HT-29 (cell line): ENCODE results near the gene KYNU. TPM values are rescaled to one million over a fixed set of nuclear protein-coding genes. Genes with fewer than 3 reads are reported as not detected.
A peak's percentile ranks its signal among the peaks of the same experiment; 100 is the strongest.
"Not testable (repeated sequence)": the region's sequence is repeated elsewhere in the genome, so short reads cannot be mapped to it uniquely, and the experiment has no call there.

ENCODE experiments used
- DNase-seq: peaks from one replicate; pipeline ENCODE4 v3.0.0-alpha.2; 2015; ENCODE audit warnings: low spot score
- total RNA-seq: library from RNA; depleted of rRNA; stranded (reverse); fragments of >200 nt; shearing (Covaris generic); gene quantifications from 2 replicates; pipeline ENCODE4 v1.2.3, GENCODE V29; 2014; rRNA removed

KYNU gene
- 1.1 and 1.2 TPM in 2 replicates for total RNA-seq

DNA sequence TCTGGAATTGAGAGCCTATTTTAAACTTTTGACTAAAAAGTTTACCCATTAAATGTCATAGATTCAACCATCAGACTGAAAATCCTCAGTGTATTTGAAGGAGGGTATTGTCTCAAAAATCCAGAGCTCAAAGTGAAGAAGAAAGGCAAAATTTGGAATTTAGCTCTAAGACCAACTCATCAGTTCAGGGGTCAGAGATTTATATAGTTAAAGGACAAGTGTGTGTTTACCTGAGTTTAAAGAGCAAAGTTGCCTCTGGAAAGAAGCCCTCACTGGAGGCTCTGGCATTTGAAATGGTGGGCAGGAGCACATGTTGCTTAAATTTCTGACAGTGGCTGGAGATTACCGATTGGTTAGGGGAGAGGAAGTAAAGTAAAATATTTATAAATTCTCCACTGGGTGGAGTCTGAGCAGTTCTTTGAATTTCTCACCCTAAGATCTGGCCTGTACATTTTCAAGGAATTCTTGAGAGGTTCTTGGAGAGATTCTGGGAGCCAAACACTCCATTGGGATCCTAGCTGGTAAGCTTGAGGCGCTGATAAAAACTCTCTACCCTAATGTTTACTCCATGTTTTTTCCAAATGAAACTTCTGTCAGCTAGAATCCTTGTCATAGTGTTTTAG lies at the start of gene KYNU:
Gene KYNU, plus strand, starts transcription at position 449 of the 623 bp plus-strand sequence. CDS start 7,704 bp downstream, outside the sequence.
- no peak for DNase-seq

DNA sequence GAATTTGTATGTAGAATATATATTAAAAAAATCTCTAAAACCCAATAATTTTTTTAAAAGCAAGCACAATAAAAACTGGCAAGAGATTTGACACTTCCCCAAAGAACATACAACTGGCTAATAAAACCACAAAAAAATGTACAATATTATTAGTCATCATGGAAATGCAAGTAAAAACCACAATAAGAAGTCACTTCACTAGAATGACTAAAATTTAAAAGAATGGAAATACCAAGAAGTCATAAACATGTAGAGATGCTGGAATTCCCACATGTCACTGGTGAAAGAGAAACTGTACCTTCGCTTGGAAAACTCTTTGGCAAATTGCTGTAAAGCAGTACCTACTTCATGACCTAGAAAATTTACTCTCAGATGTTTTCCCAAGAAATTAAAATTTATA lies 43.4 kb upstream of the KYNU start:
- DNase-seq, result peak; percentile 13

DNA sequence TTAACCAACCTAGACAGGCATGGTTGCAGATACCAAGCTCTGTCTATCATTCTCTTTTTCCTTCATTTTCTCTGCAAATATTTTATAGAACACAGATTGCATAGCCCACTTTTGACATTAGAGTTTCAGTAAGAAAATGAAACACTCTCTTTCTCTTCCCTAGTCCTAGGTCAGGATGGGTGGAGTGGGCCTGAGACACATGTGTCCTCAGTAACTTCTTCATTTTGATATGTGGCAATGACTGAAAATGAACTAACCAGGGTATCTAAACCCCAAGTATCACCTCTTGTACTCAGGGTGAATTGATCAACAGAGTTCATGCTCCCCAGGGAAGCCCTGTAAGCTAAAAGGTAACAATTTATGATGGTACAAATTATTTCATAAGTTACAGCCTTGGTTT lies 37.0 kb upstream of the KYNU start:
- DNase-seq, result no peak

DNA sequence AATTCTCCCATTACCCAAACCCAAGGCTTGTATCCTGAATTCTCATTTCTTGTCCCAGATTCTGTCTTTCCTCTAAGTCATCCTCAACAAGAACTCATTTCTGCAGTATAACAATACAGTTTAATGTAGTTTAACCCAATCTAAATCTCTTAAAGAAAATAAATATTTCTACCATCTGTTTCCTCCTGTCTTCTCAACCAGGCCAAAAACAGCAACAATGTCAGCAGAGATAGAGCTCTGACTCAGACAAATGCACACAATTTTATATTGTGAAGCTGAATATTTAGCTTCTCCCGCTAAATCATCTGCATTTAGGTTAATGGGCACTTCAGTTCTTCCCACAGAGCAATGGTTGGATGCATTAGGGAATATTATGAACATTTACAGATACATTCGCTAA lies 35.7 kb upstream of the KYNU start:
- no peak for DNase-seq

DNA sequence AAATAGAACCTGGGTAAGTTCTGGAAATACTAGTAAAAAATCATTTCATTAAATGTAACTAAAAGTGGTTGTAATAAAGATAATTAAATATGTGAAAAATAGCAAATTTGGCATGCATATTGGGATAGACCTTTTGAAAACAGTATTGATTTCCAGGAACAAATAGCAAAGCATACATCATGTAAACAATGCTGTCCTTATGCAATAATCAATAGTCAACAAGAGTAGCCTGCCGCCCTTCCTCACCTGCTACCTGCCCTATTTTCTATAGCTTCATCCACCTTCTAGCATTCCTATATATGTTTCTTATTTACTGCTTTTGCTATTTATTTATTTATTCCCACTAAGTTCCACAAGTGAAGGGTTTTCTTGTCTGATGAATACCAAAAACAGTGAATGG lies 35.1 kb upstream of the KYNU start:
- DNase-seq, result no peak

DNA sequence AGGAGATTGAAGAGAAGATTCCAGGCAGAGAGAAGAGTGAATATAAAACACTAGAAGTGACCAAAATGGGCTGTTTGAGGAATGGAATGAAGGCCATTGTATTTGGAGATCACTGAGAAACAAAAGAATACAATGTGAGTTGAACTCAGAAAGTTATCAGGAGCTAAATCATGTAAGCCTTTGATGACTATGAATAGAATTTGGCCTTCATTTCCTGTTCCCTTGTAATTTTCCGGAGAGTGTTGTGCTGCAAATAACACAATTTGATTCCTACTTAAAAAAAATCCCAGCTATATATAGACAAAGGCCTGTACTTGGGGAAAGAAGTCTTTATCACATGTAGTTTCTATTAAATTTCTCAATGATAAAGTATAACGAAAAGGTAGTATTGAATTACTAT lies 33.7 kb upstream of the KYNU start:
- no peak for DNase-seq

DNA sequence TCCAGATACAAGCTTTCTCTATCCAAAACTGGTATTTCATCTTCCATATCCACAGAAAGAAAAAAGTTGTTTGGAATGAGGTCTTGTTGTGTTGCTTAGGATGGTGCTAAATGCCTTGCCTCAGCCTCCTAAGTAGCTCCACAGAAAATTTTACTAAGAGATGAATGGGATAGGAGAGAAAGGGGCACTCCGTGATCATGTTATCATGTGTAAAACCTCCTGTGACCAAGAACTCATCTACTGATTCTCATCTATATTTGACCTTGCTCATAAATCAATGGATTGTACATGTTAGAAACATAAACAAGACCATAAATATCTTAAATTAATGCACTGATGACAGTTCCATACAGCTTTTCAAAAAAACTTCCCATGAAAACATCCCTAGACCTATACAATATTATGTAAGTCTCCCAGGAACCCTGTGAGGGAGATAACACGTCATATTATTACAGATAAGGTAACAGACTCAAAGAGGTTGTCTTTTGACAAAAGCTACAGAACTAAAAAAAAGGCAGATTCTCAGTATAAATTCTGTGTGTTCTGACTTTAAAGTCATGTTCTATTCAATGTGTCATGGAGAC lies 29.3 kb upstream of the KYNU start:
- DNase-seq, result no peak

DNA sequence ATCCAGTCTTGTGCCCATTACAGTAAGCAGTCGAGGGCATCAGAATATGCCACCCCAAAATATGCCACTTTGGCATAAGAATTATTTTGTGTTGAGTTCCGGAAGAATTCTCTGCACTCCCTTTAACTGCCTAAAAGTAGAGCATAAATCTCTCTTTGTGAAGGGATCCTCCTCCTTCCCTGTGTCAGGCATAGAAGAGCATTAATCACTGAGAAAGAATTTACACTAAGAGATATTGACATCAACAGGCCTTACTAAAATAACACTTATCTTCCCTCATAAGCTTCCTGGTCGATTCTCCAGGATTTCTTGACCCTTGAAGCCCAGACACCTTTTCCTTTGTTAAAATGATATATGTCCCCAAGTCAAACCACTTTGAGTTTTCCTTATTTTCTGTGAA lies 27.6 kb upstream of the KYNU start:
- no peak for DNase-seq

- DNase-seq, result no peak
These were observed 23.6 kb upstream of the KYNU start for GRCh38 chr2:142853912-142854311.

GRCh38 chr2:142857256-142858164 lies 20.0 kb upstream of the KYNU start:
- DNase-seq, result no peak

GRCh38 chr2:142858961-142859360 lies 18.5 kb upstream of the KYNU start:
- no peak for DNase-seq

DNA sequence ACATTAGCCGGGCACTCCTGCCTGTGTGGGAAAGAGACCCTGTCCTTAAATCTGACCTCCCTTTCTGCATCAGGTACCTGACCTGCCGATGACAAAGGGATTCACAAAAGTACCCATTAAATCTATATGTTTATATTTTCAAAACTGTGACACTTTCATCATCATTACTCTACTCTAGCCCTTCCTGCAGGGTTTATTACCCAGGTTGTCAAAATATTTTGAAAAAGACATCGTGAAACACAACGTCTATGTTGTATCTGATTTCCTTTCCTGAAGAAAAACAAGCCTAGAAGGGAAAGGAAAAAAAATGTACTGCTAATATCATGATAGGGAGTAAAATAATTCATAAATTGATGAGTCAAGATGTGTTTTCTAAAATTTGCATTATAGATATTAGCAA lies 15.2 kb upstream of the KYNU start:
- DNase-seq, result no peak

- no peak for DNase-seq
These were observed 14.6 kb upstream of the KYNU start for GRCh38 chr2:142862847-142863246.

- peak; percentile 21 for DNase-seq
These were observed 13.9 kb upstream of the KYNU start for GRCh38 chr2:142863485-142863961.

DNA sequence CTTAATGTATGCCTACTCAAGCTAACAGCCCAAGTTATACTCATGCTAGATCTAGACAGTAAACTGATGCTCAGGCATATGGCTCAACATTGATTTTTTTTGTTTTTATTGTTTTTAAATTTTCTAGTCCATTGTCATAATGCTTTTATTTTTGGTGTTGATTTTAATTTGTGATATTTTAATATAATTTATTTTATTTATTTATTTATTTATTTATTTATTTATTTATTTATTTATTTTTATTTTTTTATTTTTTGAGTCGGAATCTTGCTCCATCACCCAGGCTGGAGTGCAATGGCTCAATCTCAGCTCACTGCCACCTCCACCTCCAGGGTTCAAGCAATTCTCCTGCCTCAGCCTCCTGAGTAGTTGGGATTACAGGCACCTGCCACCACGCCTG lies 12.9 kb upstream of the KYNU start:
- not testable (repeated sequence) for DNase-seq

- DNase-seq, result peak; percentile 22
These were observed 11.5 kb upstream of the KYNU start for GRCh38 chr2:142865924-142866323.

- no peak for DNase-seq
These were observed 11.0 kb upstream of the KYNU start for GRCh38 chr2:142866426-142866825.

DNA sequence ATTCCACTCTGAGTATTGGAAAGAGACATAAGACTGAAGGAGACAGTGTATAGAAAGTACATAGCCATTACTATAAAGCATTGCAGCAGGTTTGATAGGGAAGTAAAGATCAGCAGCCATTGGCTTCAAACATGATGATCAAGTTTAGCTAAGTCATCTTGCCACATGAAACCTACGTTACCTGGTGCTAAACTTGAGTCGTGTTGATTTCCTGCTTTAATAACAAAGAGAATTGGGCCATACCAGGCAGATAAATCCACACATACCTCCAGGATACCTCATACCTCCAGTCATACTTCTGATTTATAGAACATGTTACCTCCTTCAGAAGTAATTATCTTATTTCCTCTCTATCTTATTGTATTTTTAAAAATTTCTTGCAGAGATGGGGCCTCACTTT lies 10.3 kb upstream of the KYNU start:
- DNase-seq, result no peak

- peak; percentile 78 for DNase-seq
These were observed 9.2 kb upstream of the KYNU start for GRCh38 chr2:142868229-142868762.

- DNase-seq, result not testable (repeated sequence)
These were observed 8.4 kb upstream of the KYNU start for GRCh38 chr2:142869065-142869460.

- peak; percentile 42 for DNase-seq
These were observed 7.9 kb upstream of the KYNU start for GRCh38 chr2:142869461-142870106.

GRCh38 chr2:142870526-142870925 lies 6.9 kb upstream of the KYNU start:
- no peak for DNase-seq
